B cell (primary cell): Measurements from ENCODE around the gene ANGPTL2.

Source experiments
- CTCF ChIP-seq: fragments of 200-600 bp; IDR thresholded peaks from one replicate; pipeline ENCODE4 v1.8.0; 2022; ENCODE audit warnings: antibody characterized with exemption, mild to moderate bottlenecking
- EZH2 ChIP-seq: IDR thresholded peaks from 2 replicates; pipeline ENCODE4 v1.6.1; 2012; ENCODE audit warnings: borderline replicate concordance, low read depth, mild to moderate bottlenecking, moderate library complexity, low read length; ENCODE audit not compliant: insufficient read depth, poor library complexity, severe bottlenecking

DNA sequence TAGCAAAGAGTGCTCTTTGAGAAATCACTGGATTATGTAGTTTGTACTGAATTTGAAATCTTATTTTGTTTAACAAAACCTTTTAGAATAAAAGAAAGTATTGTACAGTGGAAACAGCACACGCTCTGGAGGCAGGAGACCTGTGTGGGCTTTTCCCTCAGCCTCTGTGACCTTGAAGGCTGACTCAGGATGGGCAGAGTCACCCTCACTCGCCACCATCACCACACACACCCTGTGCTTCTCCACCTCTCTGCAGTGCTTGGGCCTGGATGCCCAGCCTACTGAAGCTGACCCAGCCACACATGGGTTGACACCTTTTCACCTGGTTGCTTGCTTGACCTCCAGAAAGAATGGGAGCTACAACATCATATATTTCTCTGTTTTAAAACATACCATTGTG, 19.6 kb downstream of the ANGPTL2 start:
- TF ChIP-seq EZH2 (no peak), CTCF (no peak)
